DND-41 (cell line): ENCODE results near the gene COL4A1.

ENCODE experiments used
- ATAC-seq: fragments of 200-7000 bp; cut with Tn5 transposase; 3 replicates; pipeline ENCODE4 v1.9.1; 2021; ENCODE audit warnings: low read depth; ENCODE audit not compliant: insufficient read depth
- DNase-seq: peaks from one replicate; pipeline ENCODE4 v3.0.0-alpha.2; 2020
- H2AFZ ChIP-seq: 2 replicates; pipeline ENCODE4 v1.6.0; 2012; ENCODE audit warnings: low read depth, low read length
- H3K27ac ChIP-seq: 2 replicates; pipeline ENCODE4 v1.5.1; 2012; ENCODE audit warnings: low read length, inconsistent platforms
- H3K27me3 ChIP-seq: fragments of 200-600 bp; sonication (generic); 2 replicates; pipeline ENCODE4 v1.6.0; 2012; ENCODE audit warnings: low read length, mild to moderate bottlenecking, inconsistent platforms; ENCODE audit not compliant: insufficient read depth, poor library complexity
- H3K36me3 ChIP-seq: 2 replicates; pipeline ENCODE4 v1.5.1; 2012; ENCODE audit warnings: low read length, inconsistent platforms; ENCODE audit not compliant: insufficient read depth
- H3K4me1 ChIP-seq: 2 replicates; pipeline ENCODE4 v1.5.1; 2012; ENCODE audit warnings: mild to moderate bottlenecking, low read length; ENCODE audit not compliant: insufficient read depth
- H3K4me2 ChIP-seq: 2 replicates; pipeline ENCODE4 v1.6.0; 2012; ENCODE audit warnings: mild to moderate bottlenecking, moderate library complexity, low read length, inconsistent platforms; ENCODE audit not compliant: insufficient read depth
- H3K4me3 ChIP-seq, 2 experiments: fragments of 200-600 bp in 1 of 2; shearing (Covaris generic) in 1 of 2; 2 replicates each; pipeline ENCODE4 v1.5.1; 2012 to 2016; ENCODE audit warnings: inconsistent platforms in 2 of 2, low read length in 2 of 2, mild to moderate bottlenecking in 2 of 2, low read depth in 1 of 2, moderate library complexity in 1 of 2
- H3K79me2 ChIP-seq: 2 replicates; pipeline ENCODE4 v1.6.0; 2012; ENCODE audit warnings: low read length, inconsistent platforms; ENCODE audit not compliant: insufficient read depth
- H3K9ac ChIP-seq: 2 replicates; pipeline ENCODE4 v1.6.0; 2012; ENCODE audit warnings: low read depth, mild to moderate bottlenecking, inconsistent platforms, low read length, moderate library complexity
- H3K9me3 ChIP-seq: 2 replicates; pipeline ENCODE4 v1.5.1; 2012; ENCODE audit warnings: low read length, moderate library complexity, mild to moderate bottlenecking, inconsistent platforms; ENCODE audit not compliant: insufficient read depth, severe bottlenecking
- H4K20me1 ChIP-seq: 2 replicates; pipeline ENCODE4 v1.6.0; 2012; ENCODE audit warnings: low read length; ENCODE audit not compliant: insufficient read depth
- CTCF ChIP-seq: IDR thresholded peaks from 2 replicates; pipeline ENCODE4 v1.5.1; 2012; ENCODE audit warnings: borderline replicate concordance, low read length, moderate library complexity, mild to moderate bottlenecking; ENCODE audit not compliant: poor library complexity, severe bottlenecking; ENCODE audit errors: extremely low read depth
- EZH2 ChIP-seq: IDR thresholded peaks from 3 replicates; pipeline ENCODE4 v1.6.1; 2012; ENCODE audit warnings: borderline replicate concordance, low read depth, mild to moderate bottlenecking, moderate library complexity, low read length, inconsistent platforms; ENCODE audit not compliant: severe bottlenecking

The COL4A1 gene

DNA sequence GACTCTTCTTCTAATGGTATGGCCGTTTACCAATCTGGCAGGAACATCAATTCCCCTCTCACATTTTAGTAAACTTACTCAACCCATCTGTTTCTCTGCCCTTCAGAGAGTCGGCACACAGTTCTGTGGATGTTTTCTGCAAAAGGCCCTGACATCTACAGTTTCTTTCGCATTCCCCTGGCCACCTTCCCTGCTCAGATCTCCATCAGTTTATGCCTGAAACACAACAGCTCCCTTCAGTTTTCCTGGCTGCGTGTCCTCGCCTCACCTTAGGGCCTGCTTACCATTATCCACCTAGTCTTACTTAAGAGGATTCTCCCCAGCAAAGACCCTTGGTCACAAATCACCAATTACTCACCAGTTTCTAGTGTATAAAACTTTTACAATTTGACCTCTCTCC lies 25.2 kb downstream of the COL4A1 start:
- TF ChIP-seq CTCF (no peak), EZH2 (no peak)
- Histone ChIP-seq H3K36me3 (no peaks in the 10 kb centered on the region), H3K27ac (no peak overlapping the region), H4K20me1 (no peaks in the 10 kb centered on the region), H3K4me1 (no peaks in the 10 kb centered on the region), H3K9me3 (no peaks in the 10 kb centered on the region), H3K4me2 (no peak overlapping the region), H3K79me2 (no peaks in the 10 kb centered on the region), H3K4me3 (no peak overlapping the region), H2AFZ (no peak overlapping the region), H3K9ac (no peak overlapping the region), H3K27me3 (peaks cover 61% of the 10 kb centered on the region)
- ATAC-seq (no peak), DNase-seq (no peak)

DNA sequence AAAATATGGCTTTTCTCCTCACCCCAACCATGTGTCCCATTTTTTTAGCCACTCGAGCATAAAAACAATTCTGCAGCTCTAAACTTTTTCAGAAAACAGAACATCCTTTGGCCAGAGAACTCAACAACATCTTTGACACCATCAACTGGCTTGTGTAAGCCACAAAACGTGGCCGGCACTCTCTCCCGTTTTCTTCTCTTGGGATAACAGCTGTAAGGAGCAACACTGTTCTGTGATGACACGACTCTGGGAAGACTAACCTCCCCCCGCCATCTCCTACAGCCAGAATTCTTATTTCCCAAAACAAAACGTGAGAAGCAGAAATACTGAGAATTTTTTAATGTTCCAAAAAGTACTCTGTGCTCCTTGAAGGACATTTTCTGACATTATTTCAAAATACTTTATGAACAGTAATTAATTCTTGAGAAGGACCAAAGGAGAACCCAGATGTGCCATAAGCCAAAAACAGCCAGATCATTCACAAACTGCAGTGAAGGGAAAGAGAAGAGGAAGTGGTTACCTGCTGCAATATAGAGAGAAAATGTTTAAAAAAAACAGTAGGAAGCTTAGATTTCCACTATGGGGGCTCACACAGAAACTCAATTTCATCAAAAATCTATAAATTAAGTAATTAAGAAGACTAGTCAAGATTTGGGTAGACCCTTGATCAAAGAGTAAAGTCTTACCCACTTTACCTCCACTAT lies 25.8 kb downstream of the COL4A1 start:
- peaks cover 60% of the 10 kb centered on the region for H3K27me3 ChIP-seq
- no peak overlapping the region for H3K4me3 ChIP-seq
- H3K9ac ChIP-seq: no peak overlapping the region
- no peak overlapping the region for H2AFZ ChIP-seq
- H3K27ac ChIP-seq: no peak overlapping the region
- no peak for TF ChIP-seq EZH2
- TF ChIP-seq CTCF: no peak
- no peaks in the 10 kb centered on the region for H3K4me1 ChIP-seq
- no peaks in the 10 kb centered on the region for H3K79me2 ChIP-seq
- no peaks in the 10 kb centered on the region for H3K36me3 ChIP-seq
- H3K9me3 ChIP-seq: no peaks in the 10 kb centered on the region
- DNase-seq: no peak
- H4K20me1 ChIP-seq: no peaks in the 10 kb centered on the region
- no peak for ATAC-seq
- no peak overlapping the region for H3K4me2 ChIP-seq

- DNase-seq: no peak
- Histone ChIP-seq H3K79me2 (no peaks in the 10 kb centered on the region), H3K9ac (no peak overlapping the region)
Measured at GRCh38 chr13:110280231-110280813, 26.6 kb downstream of the COL4A1 start.

More at GRCh38 chr13:110280231-110280813, 26.6 kb downstream of the COL4A1 start:
- no peaks in the 10 kb centered on the region for H3K36me3 ChIP-seq
- no peak for TF ChIP-seq EZH2
- TF ChIP-seq CTCF: no peak
- ATAC-seq: no peak
- H3K27ac ChIP-seq: no peak overlapping the region
- H2AFZ ChIP-seq: no peak overlapping the region
- peaks cover 52% of the 10 kb centered on the region for H3K27me3 ChIP-seq
- H3K4me1 ChIP-seq: no peaks in the 10 kb centered on the region
- H3K4me3 ChIP-seq: no peak overlapping the region
- H3K4me2 ChIP-seq: no peak overlapping the region
- H4K20me1 ChIP-seq: no peaks in the 10 kb centered on the region
- H3K9me3 ChIP-seq: no peaks in the 10 kb centered on the region
